Stimulated activated CD4-positive, alpha-beta T cell treated with anti-CD3 and anti-CD28 coated beads, Interleukin-15, amount 100 ng/mL, for 24 hours (primary cell): ENCODE measurements around the gene WDR59.
"Not testable (repeated sequence)": the region's sequence is repeated elsewhere in the genome, so short reads cannot be mapped to it uniquely, and the experiment has no call there.

Source experiments
- DNase-seq: peaks from one replicate; pipeline ENCODE4 v3.0.0-alpha.2; 2020

Gene WDR59, protein sequence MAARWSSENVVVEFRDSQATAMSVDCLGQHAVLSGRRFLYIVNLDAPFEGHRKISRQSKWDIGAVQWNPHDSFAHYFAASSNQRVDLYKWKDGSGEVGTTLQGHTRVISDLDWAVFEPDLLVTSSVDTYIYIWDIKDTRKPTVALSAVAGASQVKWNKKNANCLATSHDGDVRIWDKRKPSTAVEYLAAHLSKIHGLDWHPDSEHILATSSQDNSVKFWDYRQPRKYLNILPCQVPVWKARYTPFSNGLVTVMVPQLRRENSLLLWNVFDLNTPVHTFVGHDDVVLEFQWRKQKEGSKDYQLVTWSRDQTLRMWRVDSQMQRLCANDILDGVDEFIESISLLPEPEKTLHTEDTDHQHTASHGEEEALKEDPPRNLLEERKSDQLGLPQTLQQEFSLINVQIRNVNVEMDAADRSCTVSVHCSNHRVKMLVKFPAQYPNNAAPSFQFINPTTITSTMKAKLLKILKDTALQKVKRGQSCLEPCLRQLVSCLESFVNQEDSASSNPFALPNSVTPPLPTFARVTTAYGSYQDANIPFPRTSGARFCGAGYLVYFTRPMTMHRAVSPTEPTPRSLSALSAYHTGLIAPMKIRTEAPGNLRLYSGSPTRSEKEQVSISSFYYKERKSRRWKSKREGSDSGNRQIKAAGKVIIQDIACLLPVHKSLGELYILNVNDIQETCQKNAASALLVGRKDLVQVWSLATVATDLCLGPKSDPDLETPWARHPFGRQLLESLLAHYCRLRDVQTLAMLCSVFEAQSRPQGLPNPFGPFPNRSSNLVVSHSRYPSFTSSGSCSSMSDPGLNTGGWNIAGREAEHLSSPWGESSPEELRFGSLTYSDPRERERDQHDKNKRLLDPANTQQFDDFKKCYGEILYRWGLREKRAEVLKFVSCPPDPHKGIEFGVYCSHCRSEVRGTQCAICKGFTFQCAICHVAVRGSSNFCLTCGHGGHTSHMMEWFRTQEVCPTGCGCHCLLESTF

GRCh38 chr16:74984529-74985296 is at the start of gene WDR59:
TSS of gene WDR59 (minus strand) at chr16:74985123. CDS start at chr16:74985017, 106 bp downstream.
- peak; percentile 100 for DNase-seq

- DNase-seq = no peak
Measured at GRCh38 chr16:75032655-75033054, 47.7 kb upstream of the WDR59 start.

- DNase-seq = no peak
Measured at GRCh38 chr16:75029854-75030253, 44.9 kb upstream of the WDR59 start.

- DNase-seq = no peak
Measured at GRCh38 chr16:75028544-75029135, 43.7 kb upstream of the WDR59 start.

DNA sequence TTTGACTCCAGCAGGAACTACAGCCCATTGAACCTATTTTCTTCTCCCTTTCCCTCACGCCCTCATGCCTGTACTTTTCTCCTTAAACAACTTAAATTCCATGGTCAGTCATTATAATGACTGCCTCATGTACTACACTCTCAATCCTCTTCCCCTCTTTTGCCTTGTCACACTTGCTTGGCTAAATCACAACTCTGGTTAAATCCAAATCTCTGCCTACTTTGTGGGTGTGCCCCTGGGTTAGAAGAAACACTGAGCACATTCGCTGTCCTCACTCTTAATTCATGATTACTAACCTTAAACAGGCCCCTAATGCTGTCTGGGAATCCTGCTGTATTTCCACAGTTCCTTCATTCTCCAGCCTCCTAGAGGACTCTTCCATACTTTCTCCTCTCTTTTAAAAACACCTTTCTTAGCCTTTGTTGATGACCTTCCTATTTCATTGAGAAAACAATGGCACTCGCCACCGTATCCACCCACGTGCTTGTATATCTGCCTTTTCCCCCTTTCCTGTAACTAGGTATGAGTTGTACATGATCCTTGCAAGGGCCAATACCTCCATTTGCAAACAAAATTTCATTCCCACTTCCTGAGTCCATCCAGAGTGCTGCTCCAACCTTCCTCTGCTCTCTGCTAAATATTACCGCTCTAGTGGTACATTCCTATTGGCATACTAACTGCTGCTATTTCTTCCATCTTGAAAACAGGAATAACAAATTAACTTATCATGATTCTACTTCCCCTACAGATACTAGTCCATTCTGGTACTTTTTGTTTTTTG is 42.8 kb upstream of the WDR59 start:
- DNase-seq = no peak

- DNase-seq = no peak
Measured at GRCh38 chr16:75026892-75027391, 42.0 kb upstream of the WDR59 start.

GRCh38 chr16:75026239-75026891 is 41.4 kb upstream of the WDR59 start:
- not testable (repeated sequence) for DNase-seq

- no peak for DNase-seq
Measured at GRCh38 chr16:75025761-75026160, 40.8 kb upstream of the WDR59 start.

DNA sequence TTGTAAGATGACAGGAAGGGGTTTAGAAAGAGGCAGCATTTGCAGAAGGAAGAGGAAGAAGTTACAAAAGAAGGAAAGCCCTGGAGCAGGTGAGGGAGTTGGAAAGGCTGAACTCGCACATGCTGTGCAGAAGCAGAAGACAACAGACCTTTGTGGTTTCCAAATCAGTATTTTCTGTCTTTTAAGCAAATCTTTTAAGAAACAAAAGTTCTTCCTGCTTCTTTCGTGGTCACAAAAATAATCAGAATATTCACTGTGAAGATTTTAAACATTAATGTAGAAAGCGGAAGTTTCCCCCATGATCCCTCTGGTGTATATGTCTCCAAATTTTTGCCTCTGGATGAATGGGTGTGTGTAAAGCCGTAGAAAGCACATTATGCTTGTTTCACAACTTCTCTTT is 39.7 kb upstream of the WDR59 start:
- DNase-seq = no peak

- no peak for DNase-seq
Measured at GRCh38 chr16:75024182-75024581, 39.3 kb upstream of the WDR59 start.

- DNase-seq = no peak
Measured at GRCh38 chr16:75023009-75023408, 38.1 kb upstream of the WDR59 start.

DNA sequence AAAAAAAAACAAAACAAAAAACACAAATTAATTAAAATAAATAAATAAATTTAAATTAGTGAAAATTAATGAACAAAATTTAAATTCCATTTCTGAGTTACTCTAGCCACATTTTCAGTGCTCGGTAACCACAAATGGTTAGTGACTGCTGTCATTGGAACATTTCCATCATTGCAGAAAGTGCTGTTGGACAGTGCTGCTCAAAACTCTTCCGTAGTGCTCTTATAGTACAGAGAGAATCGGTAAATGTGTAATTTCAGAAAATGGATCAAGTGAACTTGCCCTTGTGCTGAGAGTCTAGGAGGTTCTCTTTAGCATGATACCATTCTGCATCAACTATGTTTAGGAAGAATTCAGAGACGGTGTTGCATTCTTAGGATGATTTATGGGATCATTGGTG is 37.6 kb upstream of the WDR59 start:
- no peak for DNase-seq

DNA sequence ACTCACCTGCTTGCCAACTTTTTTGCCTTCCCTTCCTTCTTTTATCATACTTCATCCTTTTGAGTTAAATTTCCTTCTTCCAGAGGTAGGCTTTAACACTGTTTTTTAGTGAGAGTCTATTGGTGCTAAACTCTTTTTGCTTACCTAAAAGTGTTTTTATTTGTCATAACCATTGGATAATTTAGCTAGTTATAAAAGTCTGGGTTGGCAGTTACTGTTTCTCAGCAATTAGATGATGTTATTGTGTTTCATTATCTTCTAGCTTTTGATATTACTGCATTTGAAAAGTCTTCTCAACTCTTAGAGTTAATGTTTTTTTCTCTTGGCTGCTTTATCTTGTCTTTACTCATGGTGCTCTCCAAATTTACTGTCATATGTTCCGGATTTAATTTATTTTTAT is 36.5 kb upstream of the WDR59 start:
- DNase-seq = no peak

DNA sequence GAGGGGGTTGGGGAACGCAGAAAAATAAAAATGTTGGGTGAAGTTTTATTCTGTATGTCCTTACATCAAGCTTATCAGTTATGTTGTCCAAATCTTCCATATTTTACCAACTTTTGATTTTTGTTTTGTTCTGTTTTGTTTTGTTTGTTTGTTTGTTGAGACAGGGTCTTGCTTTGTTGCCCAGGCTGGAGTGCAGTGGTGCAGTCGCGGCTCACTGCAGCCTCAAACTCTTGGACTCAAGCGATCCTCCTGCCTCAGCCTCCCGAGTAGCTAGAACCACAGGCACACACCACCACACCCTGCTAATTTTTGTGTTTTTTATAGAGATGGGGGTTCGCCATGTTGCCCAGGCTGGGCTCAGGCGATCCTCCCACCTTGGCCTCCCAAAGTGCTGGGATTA is 34.7 kb upstream of the WDR59 start:
- DNase-seq = no peak

DNA sequence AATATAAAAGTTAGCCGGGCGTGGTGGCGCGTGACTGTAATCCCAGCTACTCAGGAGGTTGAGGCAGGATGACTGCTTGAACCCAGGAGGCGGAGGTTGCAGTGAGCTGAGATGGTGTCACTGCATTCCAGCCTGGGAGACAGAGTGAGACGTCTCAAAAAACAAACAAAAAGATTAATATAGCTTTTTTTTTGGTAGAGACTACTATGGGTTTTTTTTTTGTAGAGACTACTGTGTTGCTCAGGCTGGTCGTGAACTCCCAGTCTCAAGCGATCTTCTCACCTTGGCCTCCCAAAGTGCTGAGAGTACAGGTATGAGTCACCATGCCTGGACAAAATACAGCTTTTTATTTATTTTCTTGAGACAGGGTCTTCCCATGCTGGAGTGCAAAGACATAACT is 34.1 kb upstream of the WDR59 start:
- DNase-seq = no peak

DNA sequence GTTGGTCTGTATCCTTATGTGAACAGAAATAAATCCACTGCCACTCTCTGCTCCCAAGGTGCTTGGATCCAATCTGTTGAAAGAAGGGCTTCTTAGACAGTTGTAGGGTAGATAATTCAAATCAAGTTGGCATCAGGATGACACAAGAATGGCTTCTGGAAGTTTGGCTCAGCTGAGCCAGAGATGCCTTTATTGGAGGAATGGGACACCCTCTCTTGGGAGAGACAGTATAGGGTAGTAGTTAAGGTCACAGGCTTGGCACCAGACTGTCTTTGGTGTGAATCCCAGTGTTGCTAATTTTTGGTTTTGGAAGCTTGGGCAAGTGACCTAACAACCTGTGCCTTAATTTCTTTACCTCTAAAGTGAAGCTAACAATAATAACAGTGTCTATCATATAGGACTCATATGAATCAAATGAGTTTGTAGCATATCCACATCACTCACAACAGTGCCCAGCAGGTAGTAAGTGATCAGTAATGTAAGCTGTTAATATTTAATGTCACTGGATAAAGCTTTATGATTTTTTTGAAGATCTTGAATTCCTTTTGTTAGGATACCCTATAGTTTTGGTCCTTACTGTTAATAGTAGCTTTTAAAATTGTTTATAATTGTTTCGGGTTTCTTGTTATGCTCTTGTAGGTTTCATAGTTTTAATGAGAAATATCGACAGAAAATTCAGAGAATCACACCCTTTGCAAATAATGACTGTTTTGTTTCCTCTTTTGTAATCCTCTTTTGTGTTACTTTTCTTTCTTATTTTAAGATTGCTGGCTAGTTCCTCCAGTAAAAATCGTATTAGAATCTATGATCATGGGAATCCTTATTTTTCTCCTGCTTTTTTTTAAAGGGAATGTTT is 33.0 kb upstream of the WDR59 start:
- no peak for DNase-seq

- DNase-seq = not testable (repeated sequence)
Measured at GRCh38 chr16:75016451-75017081, 31.6 kb upstream of the WDR59 start.

DNA sequence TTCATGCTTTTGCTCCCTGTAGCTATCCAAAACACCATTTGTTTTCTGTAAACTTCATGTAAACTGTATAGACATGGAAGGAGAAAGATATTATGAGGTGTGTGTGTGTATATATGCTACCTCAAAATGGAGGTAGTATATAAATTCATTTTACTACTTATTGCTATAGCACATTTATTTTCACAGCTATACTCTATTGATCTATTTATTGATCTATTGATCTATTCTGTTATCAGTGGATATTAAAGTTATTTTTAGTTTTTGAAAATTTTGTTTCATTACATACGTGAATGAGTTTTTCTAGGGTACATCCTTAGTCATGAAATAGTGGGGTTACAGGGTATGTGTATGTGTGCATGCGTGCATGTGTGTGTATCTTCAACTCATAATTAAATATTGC is 29.4 kb upstream of the WDR59 start:
- no peak for DNase-seq

DNA sequence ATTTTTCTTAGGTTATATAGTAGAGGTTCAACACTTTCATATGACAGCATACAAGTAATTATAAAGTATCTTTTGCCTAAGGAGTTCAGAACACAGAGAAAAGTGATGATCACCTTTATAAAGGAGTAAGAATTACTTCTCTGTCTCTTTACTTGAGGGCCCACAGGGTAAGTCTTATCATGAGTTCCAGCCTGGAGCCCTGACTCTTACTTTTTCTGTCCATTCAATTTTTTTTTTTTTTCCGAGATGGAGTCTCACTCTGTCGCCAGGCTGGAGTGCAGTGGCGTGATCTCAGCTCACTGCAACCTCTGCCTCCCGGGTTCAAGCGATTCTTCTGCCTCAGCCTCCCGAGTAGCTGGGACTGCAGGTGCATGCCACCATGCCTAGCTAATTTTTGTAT is 28.2 kb upstream of the WDR59 start:
- not testable (repeated sequence) for DNase-seq
